GM18951 (cell line): ENCODE results near the gene NDUFB5.

ENCODE experiments used
- POLR2A ChIP-seq: IDR thresholded peaks from 4 replicates; pipeline ENCODE4 v1.6.1; 2011; ENCODE audit warnings: mild to moderate bottlenecking; ENCODE audit not compliant: insufficient read length, insufficient read depth; ENCODE audit errors: extremely low read depth
- in situ Hi-C: fragments of 300-500 bp; cut with MboI; formaldehyde crosslinking; loops from one replicate; pipeline ENCODE4 v1.12.0; 2022; ENCODE audit warnings: low sequenced_read_pairs, mixed read lengths, inconsistent platforms; ENCODE audit not compliant: unreplicated experiment

Gene NDUFB5

GRCh38 chr3:179652447-179653095 is 48.0 kb downstream of the NDUFB5 start, which contains the start of gene USP13:
Gene USP13 (plus strand): TSS chr3:179653040. CDS start chr3:179653226, 186 bp downstream.
- no peak for TF ChIP-seq POLR2A
- in situ Hi-C loops: no loop called here

GRCh38 chr3:179653096-179653797 is 48.7 kb downstream of the NDUFB5 start:
- in situ Hi-C loops: no loop called here
- peak; percentile 52 for TF ChIP-seq POLR2A

GRCh38 chr3:179655236-179655635 is 50.6 kb downstream of the NDUFB5 start:
- in situ Hi-C loops: no loop called here

DNA sequence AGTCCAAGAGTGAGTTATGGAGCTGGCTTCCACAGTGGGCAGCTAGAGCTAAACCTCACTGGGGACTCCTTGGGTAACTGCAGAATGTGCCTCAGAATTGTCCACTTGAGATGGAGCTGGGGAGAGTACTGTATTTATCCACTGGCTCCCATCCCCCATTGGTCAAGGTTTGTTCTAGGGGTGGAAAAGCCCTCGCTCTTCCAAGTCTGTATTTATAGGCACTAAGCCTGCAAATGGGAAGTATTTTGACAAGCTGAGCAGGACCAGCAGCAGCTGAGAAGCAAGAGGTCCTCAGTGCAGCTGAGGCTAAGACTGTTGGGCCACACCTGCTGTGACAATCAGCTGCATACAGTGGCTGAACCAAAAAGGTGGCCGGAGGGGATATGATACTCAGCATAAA is 54.0 kb downstream of the NDUFB5 start:
- no peak for TF ChIP-seq POLR2A

More at GRCh38 chr3:179655236-179655635, 50.6 kb downstream of the NDUFB5 start:
- no peak for TF ChIP-seq POLR2A

GRCh38 chr3:179660872-179661271 is 56.3 kb downstream of the NDUFB5 start:
- no peak for TF ChIP-seq POLR2A
- in situ Hi-C loops: no loop called here

More for the DNA sequence above, 54.0 kb downstream of the NDUFB5 start:
- in situ Hi-C loops: no loop called here

DNA sequence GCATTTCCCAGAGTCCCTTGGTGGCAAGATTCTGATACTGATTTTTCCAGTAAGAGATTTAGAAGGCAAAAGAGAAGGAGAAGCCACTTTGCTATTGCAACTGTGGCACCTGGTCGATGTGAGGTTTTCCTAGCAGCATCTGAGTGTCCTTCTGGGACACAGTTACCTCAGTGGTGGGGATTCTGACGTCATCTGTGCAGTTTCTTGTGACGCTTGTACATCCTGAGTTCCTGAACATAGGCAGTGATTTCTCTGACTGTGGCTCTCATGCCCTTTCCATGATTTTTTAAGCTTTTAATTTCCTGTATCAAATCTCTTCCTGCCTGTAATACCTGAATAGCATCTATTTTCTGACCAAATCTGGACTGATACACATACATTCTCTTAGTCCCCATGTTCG is 57.2 kb downstream of the NDUFB5 start:
- in situ Hi-C loops: no loop called here
- no peak for TF ChIP-seq POLR2A

DNA sequence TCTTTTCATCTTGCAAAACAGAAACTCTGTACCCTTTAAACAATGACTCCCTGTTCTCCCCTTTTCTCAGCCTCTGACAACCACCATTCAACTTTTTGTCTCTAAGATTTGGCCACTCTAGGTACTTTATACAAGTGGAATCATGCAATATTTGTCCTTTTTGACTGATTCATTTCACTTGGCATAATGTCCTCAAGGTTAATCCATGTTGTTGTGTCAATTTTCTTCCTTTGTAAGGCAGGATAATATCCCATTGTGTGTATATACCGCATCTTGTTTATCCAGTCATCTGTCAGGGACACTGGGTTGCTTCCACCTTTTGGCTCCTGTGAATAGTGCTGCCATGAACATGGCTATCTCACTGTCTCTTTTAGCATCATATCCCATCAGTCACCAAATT is 58.5 kb downstream of the NDUFB5 start:
- in situ Hi-C loops: no loop called here
- no peak for TF ChIP-seq POLR2A

DNA sequence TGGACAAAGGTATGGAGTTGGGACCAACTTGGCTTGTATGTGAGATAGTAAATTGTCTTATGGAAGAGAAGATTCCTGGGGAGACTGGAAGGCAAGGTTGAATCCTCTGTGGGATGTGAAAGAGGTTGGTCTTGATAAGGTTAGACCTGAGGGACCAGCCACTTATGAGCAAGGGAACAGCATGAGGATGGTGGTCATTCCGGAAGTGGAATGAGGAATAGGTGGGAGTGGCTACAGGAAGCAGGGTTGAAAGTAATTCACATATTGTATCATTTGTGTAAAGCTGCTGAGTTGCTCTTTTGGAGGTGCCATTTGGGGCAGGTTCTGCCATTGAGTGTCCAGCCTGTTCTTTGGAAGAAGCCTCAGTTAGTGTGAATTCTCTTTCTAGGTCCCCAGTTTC is 61.4 kb downstream of the NDUFB5 start:
- no peak for TF ChIP-seq POLR2A
- in situ Hi-C loops: no loop called here

DNA sequence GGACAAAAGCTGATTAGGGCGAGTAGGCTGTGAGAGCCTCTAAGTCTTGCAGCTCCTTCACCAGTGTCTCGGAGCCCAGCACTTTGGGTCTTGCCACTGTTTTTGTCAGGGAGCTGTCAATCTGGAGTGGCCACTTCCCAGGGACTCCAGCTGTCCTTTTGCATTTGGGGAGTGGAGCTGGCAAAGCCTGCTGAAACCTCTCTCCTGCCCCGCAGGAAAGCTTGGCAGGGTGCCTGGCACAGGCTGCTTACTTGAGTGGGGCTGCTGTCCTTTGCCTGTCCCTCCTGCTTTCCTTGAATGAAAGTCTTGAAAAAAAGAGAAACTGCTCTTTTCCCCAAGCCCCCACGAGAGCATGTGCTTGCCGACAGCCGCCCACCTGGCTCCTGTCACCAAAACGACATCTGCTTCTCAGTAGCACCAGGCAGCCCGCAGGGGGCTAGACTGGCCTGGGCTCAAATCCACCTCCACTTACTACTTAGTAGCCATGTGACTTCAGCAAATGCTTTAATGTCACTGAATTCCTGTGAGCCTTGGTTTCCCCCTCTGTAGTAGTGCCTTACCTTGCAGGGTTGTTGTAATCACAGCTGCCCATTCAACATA is 61.9 kb downstream of the NDUFB5 start:
- in situ Hi-C loops: no loop called here
- no peak for TF ChIP-seq POLR2A

- in situ Hi-C loops: no loop called here
- no peak for TF ChIP-seq POLR2A
These were observed 63.8 kb downstream of the NDUFB5 start for GRCh38 chr3:179668429-179668828.

- no peak for TF ChIP-seq POLR2A
These were observed 65.7 kb downstream of the NDUFB5 start for GRCh38 chr3:179670311-179670710.

GRCh38 chr3:179671309-179671708 is 66.7 kb downstream of the NDUFB5 start:
- no peak for TF ChIP-seq POLR2A
- in situ Hi-C loops: no loop called here

More at GRCh38 chr3:179670311-179670710, 65.7 kb downstream of the NDUFB5 start:
- in situ Hi-C loops: no loop called here

DNA sequence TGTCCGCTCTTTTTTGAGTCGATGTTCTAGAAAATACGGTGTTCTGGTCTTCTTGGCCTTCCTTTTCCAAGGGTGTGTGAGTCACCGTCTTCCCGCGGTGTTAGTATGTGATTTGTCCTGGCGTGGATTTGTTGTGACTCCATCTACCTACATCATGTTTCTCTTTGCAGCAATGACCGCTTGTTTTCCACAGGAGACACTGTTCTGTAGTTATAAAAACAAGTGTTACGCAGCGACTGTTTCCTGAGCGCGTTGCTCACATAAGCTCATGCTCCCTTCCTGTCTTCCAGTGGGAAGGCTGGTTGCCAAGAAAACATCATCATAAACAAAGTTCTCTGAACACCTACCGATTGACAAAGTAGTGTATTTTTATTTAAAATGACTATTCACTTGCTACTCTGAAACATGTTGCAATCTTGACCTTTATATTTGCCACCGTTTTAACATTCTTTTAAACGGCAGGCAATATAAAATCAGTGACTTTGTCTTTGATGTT is 67.2 kb downstream of the NDUFB5 start:
- no peak for TF ChIP-seq POLR2A
- in situ Hi-C loops: no loop called here
